Caco-2 (cell line): ENCODE results near the gene PDCD6IP. TPM values are rescaled to one million over a fixed set of nuclear protein-coding genes. Genes with fewer than 3 reads are reported as not detected.

Experiments
- BruUV-seq: library from RNA; stranded (reverse); fragments of 400-500 nt; replicated peaks from 2 replicates; lab custom pipeline; 2021; lab: Mats Ljungman, UMichigan
- CTCF ChIA-PET: fragments of 300-600 bp; sonication (Branson Sonifier 250); formaldehyde crosslinking; loops from one replicate; lab custom pipeline; 2022; ENCODE audit warnings: antibody characterized with exemption; lab: Charles Lee
- POLR2A ChIA-PET: fragments of 300-600 bp; sonication (Branson Sonifier 250); formaldehyde crosslinking; loops from one replicate; lab custom pipeline; 2022; ENCODE audit warnings: antibody characterized with exemption; lab: Charles Lee
- DNase-seq, 2 experiments: peaks; one replicate each; pipeline versions ENCODE4 v3.0.0 to v3.0.0-alpha.2; 2020 to 2022
- H3K27me3 ChIP-seq: replicated peaks from 2 replicates; pipeline ENCODE4 v1.6.0; 2011; ENCODE audit warnings: low read length; ENCODE audit not compliant: control insufficient read depth, insufficient read depth
- H3K36me3 ChIP-seq: 2 replicates; pipeline ENCODE4 v1.5.1; 2011; ENCODE audit warnings: low read length; ENCODE audit not compliant: control insufficient read depth, insufficient read depth
- H3K4me1 ChIP-seq: fragments of 250-450 bp; sonication (Bioruptor Pico); 2 replicates; pipeline ENCODE4 v1.5.1; 2020; ENCODE audit warnings: mild to moderate bottlenecking
- H3K4me3 ChIP-seq: 2 replicates; pipeline ENCODE4 v1.5.1; 2011; ENCODE audit warnings: low read depth, mild to moderate bottlenecking, control low read depth, low read length
- H3K9me3 ChIP-seq: fragments of 250-450 bp; sonication (Bioruptor Pico); 2 replicates; pipeline ENCODE4 v1.5.1; 2020; ENCODE audit warnings: mild to moderate bottlenecking, moderate library complexity
- H3K27ac Mint-ChIP-seq: one replicate; pipeline ENCODE4 v1.8.0; 2022; ENCODE audit warnings: mixed read lengths; ENCODE audit not compliant: unreplicated experiment
- H3K27me3 Mint-ChIP-seq: one replicate; pipeline ENCODE4 v1.8.0; 2022; ENCODE audit warnings: mixed read lengths; ENCODE audit not compliant: insufficient read depth, unreplicated experiment
- H3K36me3 Mint-ChIP-seq: one replicate; pipeline ENCODE4 v1.8.0; 2022; ENCODE audit warnings: mild to moderate bottlenecking, mixed read lengths; ENCODE audit not compliant: insufficient read depth, unreplicated experiment
- H3K4me1 Mint-ChIP-seq: one replicate; pipeline ENCODE4 v1.8.0; 2022; ENCODE audit warnings: low read depth, mixed read lengths; ENCODE audit not compliant: unreplicated experiment
- H3K4me3 Mint-ChIP-seq: one replicate; pipeline ENCODE4 v1.8.0; 2022; ENCODE audit warnings: mild to moderate bottlenecking, moderate library complexity, mixed read lengths; ENCODE audit not compliant: unreplicated experiment
- H3K9me3 Mint-ChIP-seq: one replicate; pipeline ENCODE4 v1.8.0; 2022; ENCODE audit warnings: mixed read lengths; ENCODE audit not compliant: unreplicated experiment
- intact Hi-C: fragments of 100-400 bp; cut with micrococcal nuclease; formaldehyde crosslinking; loops from one replicate; pipeline ENCODE4 v1.10.0; 2022; ENCODE audit not compliant: unreplicated experiment
- total RNA-seq: library from RNA; stranded (reverse); gene quantifications from 2 replicates; pipeline ENCODE4 v1.2.3, GENCODE V29; 2022
- TF ChIP-seq, protein P1 (sequence below), 2 experiments: fragments of 200-600 bp in 1 of 2; IDR thresholded peaks; 1 replicate in 1 of 2; 2 replicates in 1 of 2; pipeline versions ENCODE4 v1.5.1 to v1.8.0; 2011 to 2022; ENCODE audit warnings: antibody characterized with exemption in 1 of 2, control low read depth in 1 of 2, inconsistent platforms in 1 of 2, low read depth in 1 of 2, low read length in 1 of 2, mild to moderate bottlenecking in 1 of 2, moderate library complexity in 1 of 2; ENCODE audit not compliant: insufficient read depth in 1 of 2, severe bottlenecking in 1 of 2, unreplicated experiment in 1 of 2

Gene PDCD6IP
- total RNA-seq, 1 experiment from 2014 or later, result 185 TPM

DNA sequence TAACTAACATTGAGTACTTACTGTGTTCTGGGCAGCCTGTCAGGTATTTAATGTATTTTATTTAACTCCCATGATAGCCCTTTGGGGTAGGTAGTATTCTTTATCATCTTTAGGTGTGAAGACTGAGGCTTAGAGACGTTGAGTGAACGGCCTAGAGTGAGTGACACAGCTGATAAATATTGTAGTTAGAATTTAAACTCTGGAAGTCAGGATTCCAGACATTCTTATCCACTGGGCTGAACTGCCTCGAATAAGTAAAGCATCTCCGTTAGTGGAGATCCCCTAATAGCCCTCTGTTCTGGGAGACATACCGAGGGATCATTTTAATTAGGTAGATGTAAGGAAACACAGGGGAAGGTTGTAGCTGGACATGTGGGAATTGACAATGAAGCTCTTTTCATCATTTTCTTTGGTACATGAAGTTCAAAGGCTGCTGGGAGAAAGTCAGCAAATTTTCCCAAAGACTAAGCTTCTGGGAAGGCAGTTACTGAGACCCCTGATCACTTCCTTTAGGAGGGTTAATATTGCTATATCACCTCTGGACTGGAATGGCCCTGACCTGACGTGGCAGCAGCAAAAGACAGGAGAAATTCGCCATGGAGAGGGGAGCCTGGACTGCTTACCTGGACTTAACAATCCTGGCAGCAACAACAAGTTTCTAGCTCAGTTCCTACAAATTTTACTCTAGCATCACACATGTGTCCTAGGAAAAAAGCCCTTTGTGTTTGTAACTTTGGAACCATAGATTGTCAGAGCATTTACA lies 11.7 kb upstream of the PDCD6IP start:
- Histone ChIP-seq H3K4me1 (no peaks in the 10 kb centered on the region), H3K27me3 (no peaks in the 10 kb centered on the region), H3K4me3 (peak overlapping the region; percentile 38), H3K36me3 (no peaks in the 10 kb centered on the region), H3K9me3 (no peaks in the 10 kb centered on the region)
- H3K27me3 Mint-ChIP-seq, result no peaks in the 10 kb centered on the region
- H3K4me1 Mint-ChIP-seq, result peaks cover 11% of the 10 kb centered on the region
- intact Hi-C loops, result loop anchor here (1.0 to 10.0 kb wide), 6 partner anchors 150 to 839 kb away; partner anchors contain the start of gene UBP1
- TF ChIP-seq, protein P1, sequence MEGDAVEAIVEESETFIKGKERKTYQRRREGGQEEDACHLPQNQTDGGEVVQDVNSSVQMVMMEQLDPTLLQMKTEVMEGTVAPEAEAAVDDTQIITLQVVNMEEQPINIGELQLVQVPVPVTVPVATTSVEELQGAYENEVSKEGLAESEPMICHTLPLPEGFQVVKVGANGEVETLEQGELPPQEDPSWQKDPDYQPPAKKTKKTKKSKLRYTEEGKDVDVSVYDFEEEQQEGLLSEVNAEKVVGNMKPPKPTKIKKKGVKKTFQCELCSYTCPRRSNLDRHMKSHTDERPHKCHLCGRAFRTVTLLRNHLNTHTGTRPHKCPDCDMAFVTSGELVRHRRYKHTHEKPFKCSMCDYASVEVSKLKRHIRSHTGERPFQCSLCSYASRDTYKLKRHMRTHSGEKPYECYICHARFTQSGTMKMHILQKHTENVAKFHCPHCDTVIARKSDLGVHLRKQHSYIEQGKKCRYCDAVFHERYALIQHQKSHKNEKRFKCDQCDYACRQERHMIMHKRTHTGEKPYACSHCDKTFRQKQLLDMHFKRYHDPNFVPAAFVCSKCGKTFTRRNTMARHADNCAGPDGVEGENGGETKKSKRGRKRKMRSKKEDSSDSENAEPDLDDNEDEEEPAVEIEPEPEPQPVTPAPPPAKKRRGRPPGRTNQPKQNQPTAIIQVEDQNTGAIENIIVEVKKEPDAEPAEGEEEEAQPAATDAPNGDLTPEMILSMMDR (IDR thresholded peaks at IDR 0.05; ENCODE audit: insufficient read depth in 1 of 2, low read depth in 1 of 2, low read length in 1 of 2, severe bottlenecking in 1 of 2, unreplicated experiment in 1 of 2), result no peak
- H3K4me3 Mint-ChIP-seq, result peak overlapping the region; percentile 63
- no peak for DNase-seq
- no peak overlapping the region for H3K27ac Mint-ChIP-seq
- ChIA-PET POLR2A (interaction anchor here (1.2 to 1.8 kb wide), 2 partner anchors 12 to 346 kb away, joined by 3 to 26 read pairs; partner anchors contain the start of genes PDCD6IP and UBP1), CTCF (interaction anchor here (0.5 to 2.2 kb wide), 18 partner anchors 10 to 873 kb away, joined by 3 to 20 read pairs (median 3); partner anchors contain the start of genes PDCD6IP and UBP1)
- H3K36me3 Mint-ChIP-seq, result peaks cover 6% of the 10 kb centered on the region
- H3K9me3 Mint-ChIP-seq, result no peaks in the 10 kb centered on the region
- BruUV-seq, result no TSS peak

DNA sequence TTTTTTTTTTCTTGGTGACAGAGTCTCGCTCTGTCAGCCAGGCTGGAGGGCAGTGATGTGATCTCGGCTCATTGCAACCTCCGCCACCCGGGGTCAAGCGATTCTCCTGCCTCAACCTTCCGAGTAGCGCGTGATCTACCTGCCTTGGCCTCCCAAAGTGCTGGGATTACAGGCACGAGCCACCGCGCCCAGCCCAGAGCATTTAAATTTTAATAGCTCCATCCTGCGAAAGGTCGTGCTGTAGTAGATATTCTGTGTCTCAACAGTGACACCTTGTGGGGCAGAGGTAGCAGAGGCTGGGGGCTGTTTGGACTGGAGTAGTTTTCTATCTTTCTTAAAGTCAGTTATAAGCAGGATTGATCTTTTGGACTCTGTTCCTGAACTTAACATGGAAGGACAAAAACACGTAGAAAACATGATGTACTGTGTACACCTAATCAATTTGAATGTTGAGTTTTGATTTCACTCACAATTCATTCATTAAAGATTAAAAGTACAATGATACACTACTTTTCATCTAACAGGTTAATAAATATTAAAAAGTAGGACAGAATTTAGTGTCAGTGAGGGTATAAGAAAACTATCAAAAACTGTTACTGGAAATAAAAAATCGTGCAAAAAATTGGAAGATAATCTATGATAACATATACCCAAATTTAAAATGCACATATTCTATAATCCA lies 11.0 kb upstream of the PDCD6IP start:
- no peaks in the 10 kb centered on the region for H3K9me3 ChIP-seq
- no peaks in the 10 kb centered on the region for H3K9me3 Mint-ChIP-seq
- H3K27ac Mint-ChIP-seq, result no peak overlapping the region
- peak overlapping the region; percentile 63 for H3K4me3 Mint-ChIP-seq
- peaks cover 6% of the 10 kb centered on the region for H3K36me3 Mint-ChIP-seq
- CTCF ChIA-PET, result interaction anchor here (0.5 to 2.2 kb wide), 18 partner anchors 11 to 874 kb away, joined by 3 to 20 read pairs (median 3); partner anchors contain the start of genes PDCD6IP and UBP1
- TF ChIP-seq, protein P1 (IDR thresholded peaks at IDR 0.05; ENCODE audit: insufficient read depth in 1 of 2, low read depth in 1 of 2, low read length in 1 of 2, severe bottlenecking in 1 of 2, unreplicated experiment in 1 of 2), result peak; percentile 75 to 82
- no peaks in the 10 kb centered on the region for H3K27me3 ChIP-seq
- H3K4me3 ChIP-seq, result peak overlapping the region; percentile 38
- intact Hi-C loops, result loop anchor here (1.0 to 10.0 kb wide), 6 partner anchors 151 to 840 kb away; partner anchors contain the start of gene UBP1
- DNase-seq, result peak; percentile 70 to 71
- no peaks in the 10 kb centered on the region for H3K36me3 ChIP-seq
- H3K27me3 Mint-ChIP-seq, result no peaks in the 10 kb centered on the region
- peaks cover 11% of the 10 kb centered on the region for H3K4me1 Mint-ChIP-seq
- H3K4me1 ChIP-seq, result no peaks in the 10 kb centered on the region
- POLR2A ChIA-PET, result interaction anchor here (1.2 to 1.8 kb wide), 2 partner anchors 11 to 347 kb away, joined by 3 to 26 read pairs; partner anchors contain the start of genes PDCD6IP and UBP1
- BruUV-seq, result no TSS peak
